B cell (primary cell): ENCODE measurements around the gene HOXA3.

Source experiments
- EZH2 ChIP-seq: IDR thresholded peaks from 2 replicates; pipeline ENCODE4 v1.6.1; 2012; ENCODE audit warnings: borderline replicate concordance, low read depth, mild to moderate bottlenecking, moderate library complexity, low read length; ENCODE audit not compliant: insufficient read depth, poor library complexity, severe bottlenecking
- TF ChIP-seq, protein P1 (sequence below): fragments of 200-600 bp; IDR thresholded peaks from one replicate; pipeline ENCODE4 v1.8.0; 2022; ENCODE audit warnings: antibody characterized with exemption, mild to moderate bottlenecking

DNA sequence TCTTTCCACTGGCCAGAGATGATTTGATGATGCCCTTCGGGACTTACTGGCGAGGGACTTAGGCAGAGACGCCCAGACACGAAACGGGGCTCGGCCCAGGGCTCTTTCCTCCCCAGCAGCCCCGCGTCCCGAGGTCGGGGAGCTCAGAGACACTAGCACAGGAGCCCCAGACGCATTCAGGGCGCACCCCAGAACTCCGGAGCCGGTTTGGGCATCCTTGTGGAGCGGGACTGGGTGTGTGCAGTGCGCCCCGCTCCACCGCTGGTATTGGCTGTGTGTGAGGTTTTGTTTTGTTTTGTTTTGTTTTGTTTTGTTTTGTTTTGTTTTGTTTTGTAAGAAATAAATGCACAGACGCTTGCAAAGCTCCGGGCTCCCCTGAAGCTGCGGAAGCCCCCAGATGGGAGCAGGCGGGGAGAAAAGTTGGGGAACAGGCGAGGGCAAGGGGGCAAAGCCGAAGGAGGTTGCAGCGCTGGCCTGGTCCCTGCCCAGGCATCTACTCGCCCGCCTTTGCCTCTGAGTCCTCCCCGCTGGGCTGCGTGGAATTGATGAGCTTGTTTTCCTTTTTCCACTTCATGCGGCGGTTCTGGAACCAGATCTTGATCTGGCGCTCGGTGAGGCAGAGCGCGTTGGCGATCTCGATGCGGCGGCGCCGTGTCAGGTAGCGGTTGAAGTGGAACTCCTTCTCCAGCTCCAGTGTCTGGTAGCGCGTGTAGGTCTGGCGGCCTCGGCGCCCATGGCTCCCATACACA lies 7.0 kb downstream of the HOXA3 start:
- TF ChIP-seq, protein P1, sequence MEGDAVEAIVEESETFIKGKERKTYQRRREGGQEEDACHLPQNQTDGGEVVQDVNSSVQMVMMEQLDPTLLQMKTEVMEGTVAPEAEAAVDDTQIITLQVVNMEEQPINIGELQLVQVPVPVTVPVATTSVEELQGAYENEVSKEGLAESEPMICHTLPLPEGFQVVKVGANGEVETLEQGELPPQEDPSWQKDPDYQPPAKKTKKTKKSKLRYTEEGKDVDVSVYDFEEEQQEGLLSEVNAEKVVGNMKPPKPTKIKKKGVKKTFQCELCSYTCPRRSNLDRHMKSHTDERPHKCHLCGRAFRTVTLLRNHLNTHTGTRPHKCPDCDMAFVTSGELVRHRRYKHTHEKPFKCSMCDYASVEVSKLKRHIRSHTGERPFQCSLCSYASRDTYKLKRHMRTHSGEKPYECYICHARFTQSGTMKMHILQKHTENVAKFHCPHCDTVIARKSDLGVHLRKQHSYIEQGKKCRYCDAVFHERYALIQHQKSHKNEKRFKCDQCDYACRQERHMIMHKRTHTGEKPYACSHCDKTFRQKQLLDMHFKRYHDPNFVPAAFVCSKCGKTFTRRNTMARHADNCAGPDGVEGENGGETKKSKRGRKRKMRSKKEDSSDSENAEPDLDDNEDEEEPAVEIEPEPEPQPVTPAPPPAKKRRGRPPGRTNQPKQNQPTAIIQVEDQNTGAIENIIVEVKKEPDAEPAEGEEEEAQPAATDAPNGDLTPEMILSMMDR = no peak
- no peak for TF ChIP-seq EZH2
